Liver (tissue), 3 donors: Measurements from ENCODE around the gene ALG12.

Experiments used
- GABPA ChIP-seq, 2 donors: IDR thresholded peaks in 1 of 2; conservative IDR thresholded peaks in 1 of 2; 2 replicates each; pipeline ENCODE4 v1.6.1; 2016; ENCODE audit warnings: antibody characterized with exemption in 2 of 2, mild to moderate bottlenecking in 1 of 2, moderate library complexity in 1 of 2
- HNF4A ChIP-seq, 2 donors: conservative IDR thresholded peaks; 2 replicates each; pipeline ENCODE4 v1.6.1; 2016; ENCODE audit warnings: antibody characterized with exemption in 2 of 2, mild to moderate bottlenecking in 2 of 2
- JUND ChIP-seq, 2 donors: IDR thresholded peaks; 2 replicates each; pipeline ENCODE4 v1.6.1; 2016; ENCODE audit warnings: antibody characterized with exemption in 2 of 2
- NR2F2 ChIP-seq: IDR thresholded peaks from 2 replicates; pipeline ENCODE4 v1.6.1; 2016; ENCODE audit warnings: antibody characterized with exemption
- RAD21 ChIP-seq, 2 donors: IDR thresholded peaks; 2 replicates each; pipeline ENCODE4 v1.6.1; 2016; ENCODE audit warnings: antibody characterized with exemption in 2 of 2, mild to moderate bottlenecking in 2 of 2
- SP1 ChIP-seq: IDR thresholded peaks from 2 replicates; pipeline ENCODE4 v1.6.1; 2018; ENCODE audit warnings: antibody characterized with exemption, mild to moderate bottlenecking
- TAF1 ChIP-seq: conservative IDR thresholded peaks from 2 replicates; pipeline ENCODE4 v1.6.1; 2016; ENCODE audit warnings: antibody characterized with exemption, mild to moderate bottlenecking
- YY1 ChIP-seq: IDR thresholded peaks from 2 replicates; pipeline ENCODE4 v1.6.1; 2016; ENCODE audit warnings: antibody characterized with exemption, mild to moderate bottlenecking
- TF ChIP-seq, protein P1 (sequence below): fragments of 150-350 bp; IDR thresholded peaks from 2 replicates; pipeline ENCODE4 v1.5.1; 2017; ENCODE audit warnings: improper control_type of control experiment, low read depth, low read length; ENCODE audit not compliant: missing input control
- TF ChIP-seq, protein P2 (sequence below): IDR thresholded peaks from 2 replicates; pipeline ENCODE4 v1.6.1; 2016; ENCODE audit warnings: antibody characterized with exemption, mild to moderate bottlenecking
- TF ChIP-seq, protein P3 (sequence below): IDR thresholded peaks from 2 replicates; pipeline ENCODE4 v1.6.1; 2016; ENCODE audit warnings: antibody characterized with exemption
- TF ChIP-seq, protein P4 (sequence below): IDR thresholded peaks from 2 replicates; pipeline ENCODE4 v1.6.1; 2016; ENCODE audit warnings: antibody characterized with exemption
- TF ChIP-seq, protein P5 (sequence below): IDR thresholded peaks from 2 replicates; pipeline ENCODE4 v1.6.1; 2016; ENCODE audit warnings: antibody characterized with exemption
- donor health status: healthy.
- donor health status: healthy.

DNA sequence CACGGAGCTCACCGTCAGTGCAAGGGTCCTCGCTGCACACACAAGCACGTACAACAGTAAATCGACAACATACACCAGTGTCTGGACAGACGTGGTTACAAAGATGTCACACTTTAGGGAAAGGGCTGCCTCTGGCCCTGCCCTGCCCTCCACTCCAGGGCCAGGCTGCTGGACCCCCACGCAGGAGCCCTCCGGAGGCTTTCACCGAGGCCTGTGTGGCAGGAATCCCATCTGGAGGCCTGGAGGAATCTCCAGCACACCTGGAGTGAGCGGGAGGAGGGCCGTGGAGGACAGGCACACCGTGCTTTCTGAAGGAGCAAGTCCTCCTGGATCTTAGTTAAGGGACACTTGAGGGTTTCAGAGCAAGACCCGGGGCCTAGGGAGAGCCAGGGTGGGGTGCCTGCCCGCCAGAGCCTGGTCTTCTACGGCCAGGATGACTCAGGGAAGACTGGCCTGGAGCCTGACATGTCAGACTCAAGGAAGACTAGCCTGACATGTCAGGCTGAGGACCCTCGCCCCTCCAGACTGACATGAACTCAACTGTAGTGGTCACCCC, 40.2 kb upstream of the ALG12 start:
- TF ChIP-seq TAF1 (no peak), NR2F2 (no peak), GABPA (IDR thresholded peaks at IDR 0.05 in 1 of 2, conservative IDR thresholded peaks at IDR 0.05 in 1 of 2) (no peak), RAD21 (IDR thresholded peaks at IDR 0.05) (no peak), HNF4A (conservative IDR thresholded peaks at IDR 0.05) (no peak), YY1 (no peak), JUND (IDR thresholded peaks at IDR 0.05) (no peak), SP1 (no peak)
- TF ChIP-seq, protein P1, sequence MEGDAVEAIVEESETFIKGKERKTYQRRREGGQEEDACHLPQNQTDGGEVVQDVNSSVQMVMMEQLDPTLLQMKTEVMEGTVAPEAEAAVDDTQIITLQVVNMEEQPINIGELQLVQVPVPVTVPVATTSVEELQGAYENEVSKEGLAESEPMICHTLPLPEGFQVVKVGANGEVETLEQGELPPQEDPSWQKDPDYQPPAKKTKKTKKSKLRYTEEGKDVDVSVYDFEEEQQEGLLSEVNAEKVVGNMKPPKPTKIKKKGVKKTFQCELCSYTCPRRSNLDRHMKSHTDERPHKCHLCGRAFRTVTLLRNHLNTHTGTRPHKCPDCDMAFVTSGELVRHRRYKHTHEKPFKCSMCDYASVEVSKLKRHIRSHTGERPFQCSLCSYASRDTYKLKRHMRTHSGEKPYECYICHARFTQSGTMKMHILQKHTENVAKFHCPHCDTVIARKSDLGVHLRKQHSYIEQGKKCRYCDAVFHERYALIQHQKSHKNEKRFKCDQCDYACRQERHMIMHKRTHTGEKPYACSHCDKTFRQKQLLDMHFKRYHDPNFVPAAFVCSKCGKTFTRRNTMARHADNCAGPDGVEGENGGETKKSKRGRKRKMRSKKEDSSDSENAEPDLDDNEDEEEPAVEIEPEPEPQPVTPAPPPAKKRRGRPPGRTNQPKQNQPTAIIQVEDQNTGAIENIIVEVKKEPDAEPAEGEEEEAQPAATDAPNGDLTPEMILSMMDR: no peak
- TF ChIP-seq, protein P2, sequence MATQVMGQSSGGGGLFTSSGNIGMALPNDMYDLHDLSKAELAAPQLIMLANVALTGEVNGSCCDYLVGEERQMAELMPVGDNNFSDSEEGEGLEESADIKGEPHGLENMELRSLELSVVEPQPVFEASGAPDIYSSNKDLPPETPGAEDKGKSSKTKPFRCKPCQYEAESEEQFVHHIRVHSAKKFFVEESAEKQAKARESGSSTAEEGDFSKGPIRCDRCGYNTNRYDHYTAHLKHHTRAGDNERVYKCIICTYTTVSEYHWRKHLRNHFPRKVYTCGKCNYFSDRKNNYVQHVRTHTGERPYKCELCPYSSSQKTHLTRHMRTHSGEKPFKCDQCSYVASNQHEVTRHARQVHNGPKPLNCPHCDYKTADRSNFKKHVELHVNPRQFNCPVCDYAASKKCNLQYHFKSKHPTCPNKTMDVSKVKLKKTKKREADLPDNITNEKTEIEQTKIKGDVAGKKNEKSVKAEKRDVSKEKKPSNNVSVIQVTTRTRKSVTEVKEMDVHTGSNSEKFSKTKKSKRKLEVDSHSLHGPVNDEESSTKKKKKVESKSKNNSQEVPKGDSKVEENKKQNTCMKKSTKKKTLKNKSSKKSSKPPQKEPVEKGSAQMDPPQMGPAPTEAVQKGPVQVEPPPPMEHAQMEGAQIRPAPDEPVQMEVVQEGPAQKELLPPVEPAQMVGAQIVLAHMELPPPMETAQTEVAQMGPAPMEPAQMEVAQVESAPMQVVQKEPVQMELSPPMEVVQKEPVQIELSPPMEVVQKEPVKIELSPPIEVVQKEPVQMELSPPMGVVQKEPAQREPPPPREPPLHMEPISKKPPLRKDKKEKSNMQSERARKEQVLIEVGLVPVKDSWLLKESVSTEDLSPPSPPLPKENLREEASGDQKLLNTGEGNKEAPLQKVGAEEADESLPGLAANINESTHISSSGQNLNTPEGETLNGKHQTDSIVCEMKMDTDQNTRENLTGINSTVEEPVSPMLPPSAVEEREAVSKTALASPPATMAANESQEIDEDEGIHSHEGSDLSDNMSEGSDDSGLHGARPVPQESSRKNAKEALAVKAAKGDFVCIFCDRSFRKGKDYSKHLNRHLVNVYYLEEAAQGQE: no peak
- TF ChIP-seq, protein P3, sequence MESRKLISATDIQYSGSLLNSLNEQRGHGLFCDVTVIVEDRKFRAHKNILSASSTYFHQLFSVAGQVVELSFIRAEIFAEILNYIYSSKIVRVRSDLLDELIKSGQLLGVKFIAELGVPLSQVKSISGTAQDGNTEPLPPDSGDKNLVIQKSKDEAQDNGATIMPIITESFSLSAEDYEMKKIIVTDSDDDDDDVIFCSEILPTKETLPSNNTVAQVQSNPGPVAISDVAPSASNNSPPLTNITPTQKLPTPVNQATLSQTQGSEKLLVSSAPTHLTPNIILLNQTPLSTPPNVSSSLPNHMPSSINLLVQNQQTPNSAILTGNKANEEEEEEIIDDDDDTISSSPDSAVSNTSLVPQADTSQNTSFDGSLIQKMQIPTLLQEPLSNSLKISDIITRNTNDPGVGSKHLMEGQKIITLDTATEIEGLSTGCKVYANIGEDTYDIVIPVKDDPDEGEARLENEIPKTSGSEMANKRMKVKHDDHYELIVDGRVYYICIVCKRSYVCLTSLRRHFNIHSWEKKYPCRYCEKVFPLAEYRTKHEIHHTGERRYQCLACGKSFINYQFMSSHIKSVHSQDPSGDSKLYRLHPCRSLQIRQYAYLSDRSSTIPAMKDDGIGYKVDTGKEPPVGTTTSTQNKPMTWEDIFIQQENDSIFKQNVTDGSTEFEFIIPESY: no peak
- TF ChIP-seq, protein P4, sequence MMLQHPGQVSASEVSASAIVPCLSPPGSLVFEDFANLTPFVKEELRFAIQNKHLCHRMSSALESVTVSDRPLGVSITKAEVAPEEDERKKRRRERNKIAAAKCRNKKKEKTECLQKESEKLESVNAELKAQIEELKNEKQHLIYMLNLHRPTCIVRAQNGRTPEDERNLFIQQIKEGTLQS: no peak
- TF ChIP-seq, protein P5, sequence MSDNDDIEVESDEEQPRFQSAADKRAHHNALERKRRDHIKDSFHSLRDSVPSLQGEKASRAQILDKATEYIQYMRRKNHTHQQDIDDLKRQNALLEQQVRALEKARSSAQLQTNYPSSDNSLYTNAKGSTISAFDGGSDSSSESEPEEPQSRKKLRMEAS: no peak
